H1 (cell line): ENCODE data around the gene PI16. TPM values are rescaled to one million over a fixed set of nuclear protein-coding genes. Genes with fewer than 3 reads are reported as not detected.

ENCODE experiments used
- CTCF ChIA-PET: fragments of 300-600 bp; sonication (Branson Sonifier 250); formaldehyde crosslinking; loops from one replicate; lab custom pipeline; 2021; ENCODE audit not compliant: partially characterized antibody; lab: Charles Lee
- POLR2A ChIA-PET: fragments of 300-600 bp; sonication (Branson Sonifier 250); formaldehyde crosslinking; loops from one replicate; lab custom pipeline; 2021; ENCODE audit warnings: inconsistent platforms; ENCODE audit not compliant: partially characterized antibody; lab: Charles Lee
- DNase-seq, 2 experiments: peaks; one replicate each; pipeline versions ENCODE4 v3.0.0 to v3.0.0-alpha.2; 2010 to 2022; ENCODE audit warnings: low spot score in 2 of 2, low read depth in 1 of 2, mixed read lengths in 1 of 2
- FAIRE-seq: peaks from 2 replicates; lab custom pipeline; 2011; peaks lifted over from hg19 to GRCh38; lab: Jason Lieb, UNC
- H2AFZ ChIP-seq: 2 replicates; pipeline ENCODE4 v1.8.1; 2012; ENCODE audit warnings: low read length, inconsistent platforms
- H2AK5ac ChIP-seq: 2 replicates; pipeline ENCODE4 v1.6.1; 2013; ENCODE audit warnings: low read depth, low read length
- H2BK120ac ChIP-seq: replicated peaks from 2 replicates; pipeline ENCODE3; 2013; ENCODE audit warnings: low read depth, low read length, inconsistent platforms
- H2BK12ac ChIP-seq: 2 replicates; pipeline ENCODE4 v1.6.1; 2013; ENCODE audit warnings: low read depth, low read length
- H2BK15ac ChIP-seq: 2 replicates; pipeline ENCODE4 v1.6.1; 2013; ENCODE audit warnings: low read length
- H2BK20ac ChIP-seq: 2 replicates; pipeline ENCODE4 v1.6.1; 2013; ENCODE audit warnings: low read length
- H2BK5ac ChIP-seq: 2 replicates; pipeline ENCODE4 v1.6.1; 2013; ENCODE audit warnings: low read depth, low read length
- H3K14ac ChIP-seq: 2 replicates; pipeline ENCODE4 v1.6.1; 2013; ENCODE audit warnings: inconsistent platforms; ENCODE audit not compliant: insufficient read length
- H3K18ac ChIP-seq: 2 replicates; pipeline ENCODE4 v1.6.1; 2013; ENCODE audit warnings: low read length; ENCODE audit errors: extremely low read depth
- H3K23ac ChIP-seq: 2 replicates; pipeline ENCODE4 v1.6.1; 2013; ENCODE audit warnings: inconsistent platforms; ENCODE audit not compliant: insufficient read length
- H3K23me2 ChIP-seq: 2 replicates; pipeline ENCODE4 v1.6.1; 2013; ENCODE audit warnings: low read depth, low read length
- H3K27ac ChIP-seq: 2 replicates; pipeline ENCODE4 v1.6.1; 2011; ENCODE audit warnings: low read depth, low read length, inconsistent platforms
- H3K27me3 ChIP-seq, 4 experiments: replicated peaks in 1 of 4; 1 replicate in 1 of 4; 2 replicates in 3 of 4; pipeline versions ENCODE4 v1.6.1 to v1.8.1; 2011 to 2013; ENCODE audit warnings: low read length in 3 of 4, mild to moderate bottlenecking in 3 of 4, inconsistent platforms in 2 of 4, mixed read lengths in 2 of 4, moderate library complexity in 1 of 4; ENCODE audit not compliant: control insufficient read depth in 3 of 4, insufficient read depth in 3 of 4; ENCODE audit errors: extremely low read depth in 1 of 4
- H3K36me3 ChIP-seq, 4 experiments: 2 replicates each; pipeline versions ENCODE4 v1.6.1 to v1.8.1; 2011 to 2013; ENCODE audit warnings: mild to moderate bottlenecking in 4 of 4, low read length in 3 of 4, moderate library complexity in 2 of 4, control low read depth in 1 of 4, inconsistent platforms in 1 of 4; ENCODE audit not compliant: insufficient read depth in 4 of 4, control insufficient read depth in 2 of 4
- H3K4ac ChIP-seq: replicated peaks from 2 replicates; pipeline ENCODE3; 2013; ENCODE audit warnings: low read length, low read depth, mixed read lengths, inconsistent platforms; ENCODE audit not compliant: insufficient read length
- H3K4me1 ChIP-seq, 4 experiments: replicated peaks in 1 of 4; 1 replicate in 1 of 4; 2 replicates in 3 of 4; pipeline versions ENCODE4 v1.6.1 to v1.8.1; 2011 to 2013; ENCODE audit warnings: low read length in 3 of 4, inconsistent platforms in 2 of 4, mixed read lengths in 1 of 4; ENCODE audit not compliant: insufficient read depth in 4 of 4, control insufficient read depth in 3 of 4
- H3K4me2 ChIP-seq, 2 experiments: 2 replicates each; pipeline versions ENCODE4 v1.6.1 to v1.8.1; 2011 to 2013; ENCODE audit warnings: low read depth in 2 of 2, low read length in 2 of 2, control low read depth in 1 of 2, inconsistent platforms in 1 of 2, mild to moderate bottlenecking in 1 of 2; ENCODE audit not compliant: insufficient read depth in 1 of 2
- H3K4me3 ChIP-seq, 4 experiments: fragments of 200-600, 300-600 bp in 1 of 4; sonication (generic), shearing (Covaris generic), sonication (Bioruptor Twin) in 1 of 4; 2 replicates each; pipeline versions ENCODE4 v1.5.1 to v1.8.1; 2011 to 2016; ENCODE audit warnings: low read length in 4 of 4, low read depth in 3 of 4, control low read depth in 2 of 4, inconsistent platforms in 2 of 4, mild to moderate bottlenecking in 2 of 4, mixed read lengths in 1 of 4, moderate library complexity in 1 of 4; ENCODE audit not compliant: insufficient read depth in 2 of 4; ENCODE audit errors: extremely low read depth in 1 of 4
- H3K56ac ChIP-seq: replicated peaks from 2 replicates; pipeline ENCODE3; 2013; ENCODE audit warnings: low read depth, mild to moderate bottlenecking, mixed read lengths, low read length, inconsistent platforms; ENCODE audit not compliant: insufficient read length
- H3K79me1 ChIP-seq: 2 replicates; pipeline ENCODE4 v1.6.1; 2013; ENCODE audit warnings: low read depth, low read length, control low read depth
- H3K79me2 ChIP-seq, 2 experiments: 2 replicates each; pipeline versions ENCODE4 v1.6.1 to v1.8.1; 2012 to 2013; ENCODE audit warnings: low read length in 2 of 2, mild to moderate bottlenecking in 2 of 2, inconsistent platforms in 1 of 2; ENCODE audit not compliant: insufficient read depth in 2 of 2, control insufficient read depth in 1 of 2
- H3K9ac ChIP-seq, 4 experiments: replicated peaks in 1 of 4; 1 replicate in 1 of 4; 2 replicates in 3 of 4; pipeline versions ENCODE4 v1.6.1 to v1.8.1; 2011 to 2013; ENCODE audit warnings: low read depth in 3 of 4, low read length in 3 of 4, control low read depth in 2 of 4, mild to moderate bottlenecking in 2 of 4, moderate library complexity in 2 of 4, inconsistent platforms in 1 of 4; ENCODE audit errors: extremely low read depth in 1 of 4
- H3K9me3 ChIP-seq, 2 experiments: 2 replicates each; pipeline versions ENCODE4 v1.6.1 to v1.8.1; 2012 to 2013; ENCODE audit warnings: mild to moderate bottlenecking in 2 of 2, moderate library complexity in 2 of 2, control low read depth in 1 of 2, inconsistent platforms in 1 of 2, low read depth in 1 of 2, low read length in 1 of 2, mixed read lengths in 1 of 2; ENCODE audit not compliant: insufficient read depth in 2 of 2
- H4K20me1 ChIP-seq, 2 experiments: replicated peaks in 1 of 2; 2 replicates each; pipeline versions ENCODE3 to v1.8.1; 2011 to 2013; ENCODE audit warnings: inconsistent platforms in 2 of 2, low read length in 2 of 2, mild to moderate bottlenecking in 1 of 2; ENCODE audit not compliant: insufficient read depth in 2 of 2, control insufficient read depth in 1 of 2
- H4K5ac ChIP-seq: 2 replicates; pipeline ENCODE4 v1.6.1; 2013; ENCODE audit warnings: low read length, low read depth, mixed read lengths, inconsistent platforms; ENCODE audit not compliant: insufficient read length
- H4K8ac ChIP-seq: 2 replicates; pipeline ENCODE4 v1.8.0; 2013; ENCODE audit warnings: mild to moderate bottlenecking, moderate library complexity, low read length, inconsistent platforms; ENCODE audit not compliant: insufficient read depth; ENCODE audit errors: extremely low read depth
- H4K91ac ChIP-seq: replicated peaks from 2 replicates; pipeline ENCODE3; 2013; ENCODE audit warnings: low read length, mixed read lengths, inconsistent platforms; ENCODE audit not compliant: insufficient read length
- ASH2L ChIP-seq: fragments of 200-600, 300-600 bp; sonication (generic); IDR thresholded peaks from one replicate; pipeline ENCODE4 v1.7.1; 2017; ENCODE audit warnings: low read length
- BCL11A ChIP-seq, 2 experiments: IDR thresholded peaks; one replicate each; pipeline ENCODE4 v1.6.1; 2011; ENCODE audit warnings: low read depth in 2 of 2, low read length in 2 of 2, mild to moderate bottlenecking in 2 of 2
- CEBPB ChIP-seq: IDR thresholded peaks from 2 replicates; pipeline ENCODE4 v1.6.1; 2012; ENCODE audit warnings: low read depth, low read length
- CHD2 ChIP-seq: IDR thresholded peaks from 2 replicates; pipeline ENCODE4 v1.6.1; 2012; ENCODE audit warnings: low read length, improper control_type of control experiment
- CTBP2 ChIP-seq: IDR thresholded peaks from 2 replicates; pipeline ENCODE4 v1.7.0; 2011; ENCODE audit warnings: borderline replicate concordance, mild to moderate bottlenecking, moderate library complexity, mixed read lengths, low read length; ENCODE audit not compliant: insufficient read depth, insufficient read length
- FOSL1 ChIP-seq: IDR thresholded peaks from 2 replicates; pipeline ENCODE4 v1.6.1; 2011; ENCODE audit warnings: mild to moderate bottlenecking, low read depth, low read length, moderate library complexity; ENCODE audit not compliant: insufficient read depth
- GABPA ChIP-seq: IDR thresholded peaks from 2 replicates; pipeline ENCODE4 v1.6.1; 2011; ENCODE audit warnings: mild to moderate bottlenecking, low read length, moderate library complexity, borderline replicate concordance; ENCODE audit not compliant: insufficient read depth
- HDAC6 ChIP-seq: IDR thresholded peaks from one replicate; pipeline ENCODE4 v1.7.1; 2012; ENCODE audit warnings: low read depth, mild to moderate bottlenecking, inconsistent platforms, low read length, moderate library complexity
- JUN ChIP-seq: IDR thresholded peaks from 2 replicates; pipeline ENCODE4 v1.6.1; 2011; ENCODE audit warnings: low read depth, mild to moderate bottlenecking, improper control_type of control experiment, low read length
- MAFK ChIP-seq: IDR thresholded peaks from 2 replicates; pipeline ENCODE4 v1.6.1; 2012; ENCODE audit warnings: low read depth, mild to moderate bottlenecking, improper control_type of control experiment, low read length
- RXRA ChIP-seq: IDR thresholded peaks from 2 replicates; pipeline ENCODE4 v1.6.1; 2011; ENCODE audit warnings: low read depth, mild to moderate bottlenecking, low read length, moderate library complexity; ENCODE audit not compliant: insufficient read depth
- SIN3A ChIP-seq, 2 experiments: IDR thresholded peaks in 1 of 2; conservative IDR thresholded peaks in 1 of 2; 2 replicates each; pipeline ENCODE4 v1.6.1; 2011 to 2012; ENCODE audit warnings: low read length in 2 of 2, improper control_type of control experiment in 1 of 2, low read depth in 1 of 2, mild to moderate bottlenecking in 1 of 2
- SIX5 ChIP-seq: IDR thresholded peaks from 2 replicates; pipeline ENCODE4 v1.6.1; 2011; ENCODE audit warnings: mild to moderate bottlenecking, low read depth, low read length
- TEAD4 ChIP-seq: IDR thresholded peaks from 2 replicates; pipeline ENCODE4 v1.6.1; 2012; ENCODE audit warnings: low read depth, low read length, inconsistent platforms, mixed read lengths
- WGBS, 2 experiments: shearing (Covaris generic) in 1 of 2; methylation state at CpG; one replicate each; pipeline versions ENCODE4 v1.1.6 to v1.1.7; 2013 to 2015; ENCODE audit warnings: low lambda C conversion rate in 2 of 2, mixed read lengths in 2 of 2, inconsistent platforms in 1 of 2, low coverage in 1 of 2, missing lambda C conversion rate in 1 of 2; ENCODE audit not compliant: insufficient replicate concordance in 2 of 2, insufficient coverage in 1 of 2, insufficient read length in 1 of 2; ENCODE audit errors: extremely low coverage in 1 of 2, missing lambda C conversion rate in 1 of 2; 5-methylcytosine and 5-hydroxymethylcytosine counted together
- polyA plus RNA-seq, 7 experiments: library from polyadenylated mRNA; depleted of rRNA in 3 of 7; stranded (reverse) in 5 of 7; unstranded in 2 of 7; fragments of >200 nt in 5 of 7; fragments of 200-250 nt in 2 of 7; gene quantifications; 1 replicate in 5 of 7; 2 replicates in 1 of 7; 4 replicates in 1 of 7; pipeline versions ENCODE4 v1.2.1 to v1.2.3, GENCODE V29; 2011 to 2013; ENCODE audit warnings: missing spikeins in 2 of 7, mixed read lengths in 2 of 7
- total RNA-seq: library from RNA; stranded (reverse); fragmentation: NEBNext Ultra II Directional; extraction: Animal tissue kit (Norgen Biotek cat#: 25700); gene quantifications from 2 replicates; pipeline ENCODE4 v1.2.1, GENCODE V29; 2021

Gene PI16
- total and polyA plus RNA-seq, 2 of the 8 experiments (the other 6 are each of a cell fraction or from before 2014, with no cell fraction given), result 0.05 TPM; not detected in 1

DNA sequence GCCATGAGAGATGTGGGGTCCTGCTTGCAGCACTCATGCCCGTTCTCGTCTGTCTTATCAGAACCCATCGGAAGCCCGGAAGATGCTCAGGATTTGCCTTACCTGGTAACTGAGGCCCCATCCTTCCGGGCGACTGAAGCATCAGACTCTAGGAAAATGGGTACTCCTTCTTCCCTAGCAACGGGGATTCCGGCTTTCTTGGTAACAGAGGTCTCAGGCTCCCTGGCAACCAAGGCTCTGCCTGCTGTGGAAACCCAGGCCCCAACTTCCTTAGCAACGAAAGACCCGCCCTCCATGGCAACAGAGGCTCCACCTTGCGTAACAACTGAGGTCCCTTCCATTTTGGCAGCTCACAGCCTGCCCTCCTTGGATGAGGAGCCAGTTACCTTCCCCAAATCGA, 8.3 kb downstream of the PI16 start:
- Histone ChIP-seq H3K27ac (no peak overlapping the region), H2AFZ (no peak overlapping the region), H3K14ac (no peak overlapping the region), H4K8ac (no peak overlapping the region), H3K56ac (no peak overlapping the region), H3K4me2 (no peak overlapping the region), H3K4me1 (peaks cover 0 to 8% (median 5%) of the 10 kb centered on the region in 4 experiments; a peak in 5 of 7 replicates), H4K91ac (no peak overlapping the region), H3K27me3 (no peaks in the 10 kb centered on the region), H4K5ac (no peak overlapping the region), H2BK20ac (no peak overlapping the region), H3K23me2 (no peaks in the 10 kb centered on the region), H2BK5ac (no peak overlapping the region), H2BK15ac (no peak overlapping the region), H4K20me1 (peaks cover 0 to 4% of the 10 kb centered on the region in 2 experiments), H3K4ac (no peak overlapping the region), H3K9ac (no peak overlapping the region), H2AK5ac (no peak overlapping the region), H3K79me1 (no peaks in the 10 kb centered on the region), H2BK12ac (no peak overlapping the region), H3K23ac (no peak overlapping the region), H3K79me2 (no peaks in the 10 kb centered on the region), H3K4me3 (no peak overlapping the region), H3K36me3 (peaks cover 0 to 7% (median 3%) of the 10 kb centered on the region in 4 experiments; a peak in 4 of 8 replicates), H3K18ac (no peak overlapping the region), H2BK120ac (no peak overlapping the region), H3K9me3 (no peaks in the 10 kb centered on the region)
- FAIRE-seq (peak; percentile 84), DNase-seq (peak; percentile 66 to 95)
- ChIA-PET CTCF (interaction anchor here (0.7 to 2.9 kb wide), 10 partner anchors 9 to 197 kb away, joined by 3 to 12 read pairs (median 4); partner anchors contain the start of gene PI16), POLR2A (interaction anchor here (0.8 to 2.3 kb wide), 2 partner anchors 23 to 49 kb away, joined by 4 to 8 read pairs; partner anchors contain the start of gene MTCH1)
- WGBS, 2 experiments, result 47% methylated on average over 12 of the region's 12 CpGs; no CpG with 5 or more reads in 1 of the 2 experiments
- TF ChIP-seq CHD2 (no peak), TEAD4 (0 out of 2 replicates have a peak, but pooled peaks have one; percentile 3), CEBPB (peak; percentile 99), SIN3A (conservative IDR thresholded peaks at IDR 0.05 in 1 of 2, IDR thresholded peaks at IDR 0.05 in 1 of 2; ENCODE audit: low read depth in 1 of 2, low read length in 2 of 2) (peak in 1 of 2 experiments; percentile 87; a peak in 2 of 4 replicates), JUN (no peak), BCL11A (IDR thresholded peaks at IDR 0.05; ENCODE audit: low read depth in 2 of 2, low read length in 2 of 2) (no peak), MAFK (no peak), SIX5 (no peak), FOSL1 (no peak), CTBP2 (no peak), ASH2L (no peak), GABPA (peak; percentile 57; the same call in 1 of the 2 replicates), RXRA (no peak), HDAC6 (no peak)
